Epithelial cell of proximal tubule (primary cell): ENCODE results near the gene WDR90. TPM values are rescaled to one million over a fixed set of nuclear protein-coding genes. Genes with fewer than 3 reads are reported as not detected.

ENCODE experiments used
- DNase-seq: peaks from one replicate; pipeline ENCODE4 v3.0.0-alpha.2; 2011; ENCODE audit warnings: low read depth
- H3K4me3 ChIP-seq: 2 replicates; pipeline ENCODE4 v1.5.1; 2011; ENCODE audit warnings: low read depth, mild to moderate bottlenecking, low read length
- total RNA-seq: library from RNA; depleted of rRNA; stranded (reverse); fragments of >200 nt; gene quantifications from 2 replicates; pipeline ENCODE4 v1.2.3, GENCODE V29; 2015
- TF ChIP-seq, protein P1 (sequence below): conservative IDR thresholded peaks from 2 replicates; pipeline ENCODE4 v1.5.1; 2012; ENCODE audit warnings: low read depth, mild to moderate bottlenecking, low read length

The WDR90 gene
- total RNA-seq, 1 donor from 2014 or later: 45.6 TPM

DNA sequence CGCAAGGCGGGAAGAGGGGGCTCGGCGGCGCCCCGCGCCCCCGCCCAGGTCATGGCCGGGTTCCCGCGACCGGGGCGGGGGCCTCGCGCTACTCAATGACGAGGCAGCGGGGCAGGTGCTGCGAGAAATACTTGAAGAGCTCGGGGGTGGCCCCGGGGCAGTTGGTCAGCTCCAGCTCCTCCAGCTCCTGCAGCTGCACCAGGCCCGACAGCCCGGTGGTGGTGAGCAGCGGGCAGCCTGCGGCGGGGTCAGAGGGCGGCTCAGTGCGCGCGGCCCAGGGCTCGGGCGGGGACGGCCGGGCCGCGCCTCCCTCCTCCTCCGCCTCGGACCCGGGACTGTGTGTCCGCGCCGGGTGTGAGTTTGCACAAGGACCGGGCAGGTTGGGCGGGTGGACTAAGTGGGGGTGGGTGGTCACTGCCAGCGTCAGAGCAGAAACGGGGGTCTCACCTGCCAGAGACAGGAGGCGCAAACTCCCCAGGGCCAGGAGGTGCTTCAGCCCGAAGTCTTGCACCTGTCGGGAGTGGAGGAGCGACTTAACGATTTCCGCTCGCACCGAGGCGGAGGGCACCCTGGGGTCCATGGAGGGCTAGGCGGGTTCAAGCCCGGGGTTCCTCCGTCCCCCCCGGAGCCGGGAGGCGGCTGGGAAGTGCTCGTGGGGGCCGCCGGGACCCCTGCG, 45.2 kb downstream of the WDR90 start:
- TF ChIP-seq, protein P1, sequence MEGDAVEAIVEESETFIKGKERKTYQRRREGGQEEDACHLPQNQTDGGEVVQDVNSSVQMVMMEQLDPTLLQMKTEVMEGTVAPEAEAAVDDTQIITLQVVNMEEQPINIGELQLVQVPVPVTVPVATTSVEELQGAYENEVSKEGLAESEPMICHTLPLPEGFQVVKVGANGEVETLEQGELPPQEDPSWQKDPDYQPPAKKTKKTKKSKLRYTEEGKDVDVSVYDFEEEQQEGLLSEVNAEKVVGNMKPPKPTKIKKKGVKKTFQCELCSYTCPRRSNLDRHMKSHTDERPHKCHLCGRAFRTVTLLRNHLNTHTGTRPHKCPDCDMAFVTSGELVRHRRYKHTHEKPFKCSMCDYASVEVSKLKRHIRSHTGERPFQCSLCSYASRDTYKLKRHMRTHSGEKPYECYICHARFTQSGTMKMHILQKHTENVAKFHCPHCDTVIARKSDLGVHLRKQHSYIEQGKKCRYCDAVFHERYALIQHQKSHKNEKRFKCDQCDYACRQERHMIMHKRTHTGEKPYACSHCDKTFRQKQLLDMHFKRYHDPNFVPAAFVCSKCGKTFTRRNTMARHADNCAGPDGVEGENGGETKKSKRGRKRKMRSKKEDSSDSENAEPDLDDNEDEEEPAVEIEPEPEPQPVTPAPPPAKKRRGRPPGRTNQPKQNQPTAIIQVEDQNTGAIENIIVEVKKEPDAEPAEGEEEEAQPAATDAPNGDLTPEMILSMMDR: no peak
- DNase-seq: no peak
- peak overlapping the region; percentile 8 for H3K4me3 ChIP-seq

DNA sequence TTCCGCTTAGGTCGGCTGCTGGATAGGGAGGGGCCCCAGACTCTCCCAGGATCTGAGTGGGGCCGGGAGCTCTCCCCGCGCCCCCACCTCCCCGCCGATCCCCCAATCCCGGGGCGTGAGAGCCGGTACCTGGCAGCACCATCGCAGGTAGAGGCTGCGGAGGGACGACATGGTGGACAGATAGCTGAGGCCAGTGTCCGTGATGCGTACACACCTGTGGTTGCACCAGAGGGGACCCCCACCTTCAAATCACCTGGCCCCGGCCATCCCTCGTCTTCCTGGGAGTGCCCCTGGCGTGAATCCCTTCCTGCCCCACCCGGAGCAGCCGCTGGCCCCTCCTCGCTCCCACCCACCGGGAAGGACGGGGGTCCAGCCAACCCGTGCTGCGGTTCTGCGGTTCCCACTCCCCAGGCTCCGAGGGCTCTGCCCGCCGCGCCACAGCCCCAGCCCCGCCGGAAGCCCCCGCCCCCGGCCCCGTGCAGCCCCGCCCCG, 45.7 kb downstream of the WDR90 start:
- H3K4me3 ChIP-seq: peak overlapping the region; percentile 8
- DNase-seq: no peak
- TF ChIP-seq, protein P1: no peak

DNA sequence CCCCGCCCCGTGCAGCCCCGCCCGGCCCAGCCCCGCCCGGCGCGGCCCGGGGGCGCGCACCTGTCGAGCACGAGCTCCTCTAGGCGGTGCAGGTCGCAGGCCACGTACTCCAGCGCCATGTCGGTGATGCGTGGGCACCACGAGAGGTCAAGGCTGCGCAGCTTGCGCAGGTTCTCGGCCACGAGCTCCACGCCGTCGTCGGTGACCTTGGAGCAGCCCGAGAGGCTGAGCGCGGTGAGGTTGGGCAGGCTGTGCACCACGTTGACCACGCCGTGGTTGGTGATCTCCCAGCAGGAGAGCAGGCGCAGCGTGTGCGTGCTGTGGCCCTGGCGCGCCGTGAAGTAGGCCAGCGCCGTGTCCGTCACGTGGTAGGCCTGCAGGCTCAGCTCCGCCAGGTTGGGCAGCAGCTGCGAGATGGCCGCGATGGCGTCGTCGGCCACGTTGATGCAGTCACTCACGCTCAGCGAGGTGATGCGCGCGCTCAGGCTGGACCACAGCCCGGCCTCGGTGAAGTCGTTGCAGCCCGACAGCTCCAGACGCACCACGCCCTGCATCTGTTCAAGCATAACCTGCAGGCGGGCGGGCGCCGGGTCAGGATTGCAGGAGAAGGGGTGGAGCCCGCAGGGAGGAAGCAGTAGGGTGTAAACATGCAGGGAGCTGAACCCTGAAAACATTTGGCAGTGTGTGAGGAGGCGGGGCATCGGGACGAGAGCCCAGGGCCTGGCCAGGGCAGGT, 46.4 kb downstream of the WDR90 start:
- DNase-seq: no peak
- H3K4me3 ChIP-seq: peak overlapping the region; percentile 23
- TF ChIP-seq, protein P1: no peak

DNA sequence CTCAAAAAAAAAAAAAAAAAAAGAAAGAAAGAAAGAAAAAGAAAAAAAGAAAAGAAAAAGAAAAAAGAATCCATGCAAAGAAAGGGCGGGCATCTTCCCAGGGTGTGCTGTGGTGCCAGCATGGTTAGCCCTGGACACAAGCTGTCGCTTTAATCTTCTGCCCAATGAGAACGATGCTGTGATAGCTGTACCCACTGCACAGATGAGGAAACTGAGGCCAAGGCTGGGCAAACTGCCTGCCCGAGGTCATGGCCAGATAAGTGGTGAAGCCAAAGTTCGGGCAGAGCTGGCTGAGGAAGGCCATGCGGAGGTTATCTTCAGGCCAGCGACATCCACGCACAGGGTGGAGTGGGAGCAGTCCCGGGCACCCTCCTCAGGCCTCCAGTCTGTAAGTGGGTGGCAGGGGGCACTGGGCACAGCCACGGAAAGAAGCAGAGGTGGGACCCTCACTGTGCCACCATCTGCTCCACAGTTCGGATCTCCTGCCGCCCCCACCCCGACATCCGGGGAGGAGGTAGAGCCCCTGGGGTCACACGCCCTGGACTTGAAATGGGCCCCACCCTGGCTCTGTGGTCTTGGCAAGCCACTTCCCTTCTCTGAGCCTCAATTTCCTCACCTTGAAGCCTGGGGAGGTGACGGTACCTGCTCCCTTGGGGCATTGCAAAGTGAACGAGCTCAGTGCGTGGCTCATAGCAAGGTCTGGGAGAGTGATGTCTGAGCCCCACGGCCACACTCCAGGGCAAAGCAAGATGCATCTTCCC, 49.9 kb downstream of the WDR90 start:
- no peak overlapping the region for H3K4me3 ChIP-seq
- TF ChIP-seq, protein P1: no peak
- no peak for DNase-seq

DNA sequence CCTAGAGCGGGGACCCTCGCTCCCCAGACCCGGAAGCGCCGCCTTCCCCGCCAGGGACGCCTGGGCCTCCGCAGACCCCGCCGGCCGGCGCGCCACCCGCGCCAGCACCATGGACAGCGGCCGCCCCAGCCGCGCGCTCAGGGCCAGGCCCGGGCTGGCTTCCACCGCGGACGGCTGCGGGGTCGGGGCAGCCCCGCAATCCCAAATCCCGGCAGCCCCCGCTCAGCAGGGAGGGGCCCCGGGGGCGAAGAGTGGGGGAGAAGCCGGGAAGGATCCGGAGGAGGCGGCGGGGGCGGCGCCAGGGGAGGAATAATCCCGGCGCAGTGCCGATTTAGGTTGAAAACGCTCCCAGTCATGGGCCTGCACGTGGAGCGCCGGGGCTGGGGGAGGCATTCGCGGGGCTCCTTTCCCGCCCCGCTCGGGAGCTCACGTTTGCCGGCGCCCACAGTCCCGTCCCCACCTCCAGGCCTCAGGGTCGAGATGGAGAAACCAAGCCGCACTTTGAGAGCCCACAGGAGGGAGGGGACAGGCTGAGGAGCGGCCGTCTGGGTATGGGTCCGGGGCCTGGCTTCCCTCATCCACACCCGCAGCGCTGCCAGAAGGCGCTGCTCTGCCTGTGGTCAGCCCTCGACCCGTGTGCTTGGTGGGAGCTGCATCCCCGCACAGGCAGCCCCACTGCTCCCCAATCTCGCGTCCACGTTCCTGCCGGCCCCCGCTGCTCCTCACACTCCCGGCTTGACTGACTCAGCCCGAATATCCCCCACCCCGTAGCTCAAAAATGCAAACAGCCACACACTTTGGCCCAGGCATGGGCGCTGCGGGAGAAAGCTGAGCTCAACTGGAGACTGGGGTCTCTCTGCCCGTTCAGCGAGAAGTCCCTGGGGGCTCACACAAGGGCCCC, 51.8 kb downstream of the WDR90 start:
- TF ChIP-seq, protein P1: no peak
- H3K4me3 ChIP-seq: no peak overlapping the region
- DNase-seq: no peak

DNA sequence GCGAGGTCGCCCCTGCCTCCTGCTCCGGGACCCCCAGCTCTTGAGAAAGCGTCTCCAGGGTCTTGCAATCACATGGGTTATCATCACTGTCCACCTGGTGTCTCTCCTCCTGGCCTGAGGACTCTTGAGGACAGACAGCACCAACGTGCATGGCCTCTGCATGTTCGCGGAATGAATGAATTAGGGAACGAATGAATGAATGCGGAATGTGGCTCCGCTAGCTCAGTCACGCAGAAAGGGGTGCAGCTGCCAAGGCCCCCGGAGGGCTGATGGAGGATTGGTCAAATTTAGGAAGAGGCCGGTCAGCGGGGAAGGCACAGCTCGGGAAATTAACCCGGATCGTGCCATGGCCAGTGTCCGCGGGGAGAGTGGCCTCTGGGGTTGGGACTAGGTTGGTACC, 53.2 kb downstream of the WDR90 start:
- TF ChIP-seq, protein P1: no peak
- no peak for DNase-seq
- H3K4me3 ChIP-seq: no peak overlapping the region
